ENCODE data around the gene ECE2.

The ECE2 gene

DNA sequence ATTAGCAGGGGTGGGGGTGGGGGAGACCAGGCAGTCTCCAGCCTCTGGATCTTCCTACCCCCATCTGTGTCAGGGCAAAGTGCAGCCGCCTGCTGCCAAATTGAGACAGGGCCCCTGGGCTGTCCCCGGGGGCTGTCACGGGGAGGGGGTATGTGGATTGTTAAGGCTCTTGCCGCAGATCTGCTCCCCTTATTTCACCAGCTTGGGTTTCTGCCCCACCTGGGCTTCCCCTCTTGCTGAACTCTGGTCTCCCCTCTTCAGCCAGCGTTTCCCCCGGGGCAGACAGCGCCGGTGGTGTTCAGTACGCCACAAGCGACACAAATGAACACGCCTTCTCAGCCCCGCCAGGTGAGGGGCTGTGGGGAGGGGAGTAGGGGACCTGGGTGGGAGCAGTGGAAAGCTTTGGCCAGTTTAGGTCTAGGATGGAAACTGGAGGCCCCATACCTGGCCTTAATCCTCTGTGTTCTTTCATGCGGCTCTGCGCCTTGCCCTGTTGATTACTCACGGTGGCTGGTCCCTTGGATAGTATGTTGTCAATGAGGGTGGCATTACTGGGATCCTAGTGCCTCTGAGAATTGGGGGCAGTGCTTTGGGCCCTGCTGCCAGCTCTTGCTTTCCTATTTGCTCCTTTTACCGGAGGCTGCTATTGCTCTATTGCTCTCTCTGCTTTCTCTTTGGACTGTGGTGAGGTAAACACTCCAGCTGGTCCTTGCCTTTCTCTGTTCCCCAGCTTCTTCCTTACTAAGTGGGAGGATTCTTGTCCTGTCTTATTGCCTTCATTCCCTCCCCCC, 40.2 kb downstream of the ECE2 start:
- no peak for DNase-seq

DNA sequence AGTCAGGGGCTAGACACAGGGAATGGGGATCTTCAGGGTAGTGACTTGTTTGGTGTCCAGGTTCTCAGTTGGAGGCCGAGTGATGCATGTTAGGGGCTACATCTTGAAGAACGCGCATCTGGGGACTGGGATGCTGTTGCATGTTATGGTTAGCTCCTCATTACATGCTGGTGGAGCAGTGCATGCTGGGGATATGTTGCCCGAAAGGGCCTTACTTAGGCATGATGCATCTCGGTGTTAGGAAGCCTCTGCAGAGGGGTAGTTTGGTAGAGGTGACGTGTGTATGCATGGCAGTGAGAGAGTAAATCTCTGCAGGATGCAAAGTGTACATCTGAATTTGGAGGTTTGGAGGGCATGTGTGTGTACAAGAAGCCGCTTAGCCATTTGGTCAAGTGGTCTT, 41.0 kb downstream of the ECE2 start:
- no peak for DNase-seq

DNA sequence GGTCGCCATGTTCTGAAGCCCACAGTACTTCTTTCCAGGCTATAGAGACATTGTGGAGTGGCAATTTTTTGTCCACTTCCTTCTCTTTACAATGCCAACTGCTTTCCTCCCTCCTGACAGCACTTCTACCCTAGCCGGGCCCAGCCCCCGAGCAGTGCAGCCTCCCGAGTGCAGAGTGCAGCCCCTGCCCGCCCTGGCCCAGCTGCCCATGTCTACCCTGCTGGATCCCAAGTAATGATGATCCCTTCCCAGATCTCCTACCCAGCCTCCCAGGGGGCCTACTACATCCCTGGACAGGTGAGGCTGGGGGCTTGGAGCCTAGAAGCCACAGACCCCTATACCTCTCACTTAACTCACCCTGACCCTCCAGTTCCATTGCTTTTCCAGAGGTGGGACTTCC, 41.4 kb downstream of the ECE2 start:
- no peak for DNase-seq

DNA sequence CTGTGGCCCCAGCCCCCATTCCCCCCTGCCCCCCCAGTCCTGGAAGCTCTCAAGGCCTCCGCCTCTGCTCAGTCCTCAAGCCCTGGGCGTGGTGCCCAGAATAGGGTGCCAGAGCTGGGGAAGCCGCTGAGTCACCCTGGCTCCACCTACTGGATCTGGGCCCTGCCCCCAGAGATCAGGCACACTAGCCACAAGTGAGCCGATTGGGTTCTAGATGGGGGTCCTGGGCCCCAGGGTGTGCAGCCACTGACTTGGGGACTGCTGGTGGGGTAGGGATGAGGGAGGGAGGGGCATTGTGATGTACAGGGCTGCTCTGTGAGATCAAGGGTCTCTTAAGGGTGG, 44.3 kb downstream of the ECE2 start:
- DNase-seq, result no peak

DNA sequence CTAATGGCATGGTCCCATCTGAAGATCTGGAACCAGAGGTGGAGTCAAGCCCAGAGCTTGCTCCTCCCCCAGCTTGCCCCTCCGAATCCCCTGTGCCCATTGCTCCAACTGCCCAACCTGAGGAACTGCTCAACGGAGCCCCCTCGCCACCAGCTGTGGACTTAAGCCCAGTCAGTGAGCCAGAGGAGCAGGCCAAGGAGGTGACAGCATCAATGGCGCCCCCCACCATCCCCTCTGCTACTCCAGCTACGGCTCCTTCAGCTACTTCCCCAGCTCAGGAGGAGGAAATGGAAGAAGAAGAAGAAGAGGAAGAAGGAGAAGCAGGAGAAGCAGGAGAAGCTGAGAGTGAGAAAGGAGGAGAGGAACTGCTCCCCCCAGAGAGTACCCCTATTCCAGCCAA, 45.8 kb downstream of the ECE2 start:
- DNase-seq, result no peak

DNA sequence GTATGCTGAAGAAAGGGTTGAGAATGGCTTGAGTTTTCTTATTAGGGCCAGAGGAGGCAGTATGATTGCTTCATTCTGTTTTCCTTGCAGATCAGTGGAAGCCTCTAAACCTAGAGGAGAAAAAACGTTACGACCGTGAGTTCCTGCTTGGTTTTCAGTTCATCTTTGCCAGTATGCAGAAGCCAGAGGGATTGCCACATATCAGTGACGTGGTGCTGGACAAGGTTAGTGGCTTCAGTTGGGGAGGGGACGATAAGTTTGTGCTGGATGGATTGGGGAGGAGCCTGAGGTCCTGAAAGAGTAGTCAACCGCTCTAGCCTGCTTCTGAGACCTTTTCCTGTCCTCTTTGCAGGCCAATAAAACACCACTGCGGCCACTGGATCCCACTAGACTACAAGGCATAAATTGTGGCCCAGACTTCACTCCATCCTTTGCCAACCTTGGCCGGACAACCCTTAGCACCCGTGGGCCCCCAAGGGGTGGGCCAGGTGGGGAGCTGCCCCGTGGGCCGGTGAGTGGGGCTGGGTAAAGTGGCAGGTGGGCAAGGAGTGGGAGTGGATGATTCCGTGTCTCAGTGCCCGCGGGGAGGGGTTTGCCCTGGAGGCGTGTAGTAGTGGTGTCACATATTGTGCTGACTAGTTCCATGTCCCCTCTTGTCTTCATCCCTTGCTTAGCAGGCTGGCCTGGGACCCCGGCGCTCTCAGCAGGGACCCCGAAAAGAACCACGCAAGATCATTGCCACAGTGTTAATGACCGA, 47.1 kb downstream of the ECE2 start:
- DNase-seq, result no peak

DNA sequence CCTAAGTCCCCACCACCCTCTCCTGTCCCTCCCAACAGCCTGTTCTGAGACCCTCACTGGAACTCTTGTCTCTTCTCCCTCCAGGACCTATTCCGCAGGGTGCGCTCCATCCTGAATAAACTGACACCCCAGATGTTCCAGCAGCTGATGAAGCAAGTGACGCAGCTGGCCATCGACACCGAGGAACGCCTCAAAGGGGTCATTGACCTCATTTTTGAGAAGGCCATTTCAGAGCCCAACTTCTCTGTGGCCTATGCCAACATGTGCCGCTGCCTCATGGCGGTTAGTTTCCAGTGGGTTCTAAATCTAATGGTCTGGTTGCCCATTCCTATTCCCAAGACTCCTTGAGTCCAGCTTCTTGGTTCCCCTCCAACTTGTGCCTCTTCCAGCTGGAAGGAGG, 47.9 kb downstream of the ECE2 start:
- DNase-seq, result no peak

DNA sequence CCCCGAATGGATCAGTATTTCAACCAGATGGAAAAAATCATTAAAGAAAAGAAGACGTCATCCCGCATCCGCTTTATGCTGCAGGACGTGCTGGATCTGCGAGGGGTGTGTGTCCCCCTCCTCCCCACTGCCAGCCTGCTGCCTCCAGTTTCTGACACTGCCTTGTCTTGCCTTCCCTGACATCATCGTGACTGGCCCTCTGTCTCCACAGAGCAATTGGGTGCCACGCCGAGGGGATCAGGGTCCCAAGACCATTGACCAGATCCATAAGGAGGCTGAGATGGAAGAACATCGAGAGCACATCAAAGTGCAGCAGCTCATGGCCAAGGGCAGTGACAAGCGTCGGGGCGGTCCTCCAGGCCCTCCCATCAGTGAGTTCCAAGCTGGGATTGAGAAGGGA, 49.4 kb downstream of the ECE2 start:
- no peak for DNase-seq

DNA sequence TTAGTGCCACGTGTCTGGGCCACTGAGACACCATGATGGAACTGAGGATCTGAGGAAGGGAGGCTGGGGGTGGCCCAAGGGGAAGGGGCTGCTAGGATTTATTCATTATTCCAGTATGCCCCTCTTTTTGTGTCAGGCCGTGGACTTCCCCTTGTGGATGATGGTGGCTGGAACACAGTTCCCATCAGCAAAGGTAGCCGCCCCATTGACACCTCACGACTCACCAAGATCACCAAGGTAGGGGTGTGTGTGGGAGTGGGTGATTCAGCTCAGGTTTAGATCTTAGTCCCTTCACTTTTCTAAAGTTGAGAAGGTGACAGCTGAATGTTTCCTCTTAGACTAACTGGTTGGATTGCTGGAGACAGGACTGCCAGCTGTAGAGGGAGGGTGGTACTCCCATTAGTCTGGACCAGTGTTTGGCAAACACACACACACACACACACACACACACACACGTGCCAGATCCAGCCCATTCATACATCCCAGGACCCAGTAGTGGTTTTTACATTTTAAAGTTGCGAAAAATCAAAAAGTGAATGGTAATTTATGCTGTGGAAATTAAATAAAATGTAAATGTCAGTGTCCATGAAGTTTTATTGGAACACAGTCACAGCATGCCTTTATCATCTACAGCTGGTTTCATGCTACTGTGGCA, 50.0 kb downstream of the ECE2 start:
- DNase-seq, result no peak

DNA sequence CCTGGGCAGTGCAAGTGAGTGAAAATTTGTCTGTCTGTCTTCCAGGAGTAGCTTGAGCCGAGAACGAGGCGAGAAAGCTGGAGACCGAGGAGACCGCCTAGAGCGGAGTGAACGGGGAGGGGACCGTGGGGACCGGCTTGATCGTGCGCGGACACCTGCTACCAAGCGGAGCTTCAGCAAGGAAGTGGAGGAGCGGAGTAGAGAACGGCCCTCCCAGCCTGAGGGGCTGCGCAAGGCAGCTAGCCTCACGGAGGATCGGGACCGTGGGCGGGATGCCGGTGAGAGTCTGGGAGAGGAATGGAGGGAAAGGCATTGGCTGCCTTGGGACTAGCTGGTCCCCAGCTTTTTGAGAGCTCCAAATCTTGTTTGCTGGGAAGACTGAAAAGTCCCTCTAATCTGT, 51.3 kb downstream of the ECE2 start:
- DNase-seq, result no peak

DNA sequence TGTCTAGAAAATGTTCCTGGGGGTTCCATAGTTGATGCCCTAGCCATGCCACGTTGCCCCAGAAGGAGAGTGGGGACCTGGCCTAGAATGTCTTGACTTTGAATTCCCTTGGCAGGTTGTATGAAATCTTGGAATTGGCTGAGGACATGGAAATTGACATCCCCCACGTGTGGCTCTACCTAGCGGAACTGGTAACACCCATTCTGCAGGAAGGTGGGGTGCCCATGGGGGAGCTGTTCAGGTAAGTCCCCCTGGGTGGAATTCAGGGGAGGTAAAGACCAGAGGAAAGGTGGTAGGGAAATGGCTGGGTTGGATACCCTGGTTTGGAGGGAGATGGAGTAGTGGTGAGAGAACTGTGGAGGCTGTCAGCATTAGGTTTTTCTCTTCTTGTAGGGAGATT, 52.7 kb downstream of the ECE2 start:
- no peak for DNase-seq

DNA sequence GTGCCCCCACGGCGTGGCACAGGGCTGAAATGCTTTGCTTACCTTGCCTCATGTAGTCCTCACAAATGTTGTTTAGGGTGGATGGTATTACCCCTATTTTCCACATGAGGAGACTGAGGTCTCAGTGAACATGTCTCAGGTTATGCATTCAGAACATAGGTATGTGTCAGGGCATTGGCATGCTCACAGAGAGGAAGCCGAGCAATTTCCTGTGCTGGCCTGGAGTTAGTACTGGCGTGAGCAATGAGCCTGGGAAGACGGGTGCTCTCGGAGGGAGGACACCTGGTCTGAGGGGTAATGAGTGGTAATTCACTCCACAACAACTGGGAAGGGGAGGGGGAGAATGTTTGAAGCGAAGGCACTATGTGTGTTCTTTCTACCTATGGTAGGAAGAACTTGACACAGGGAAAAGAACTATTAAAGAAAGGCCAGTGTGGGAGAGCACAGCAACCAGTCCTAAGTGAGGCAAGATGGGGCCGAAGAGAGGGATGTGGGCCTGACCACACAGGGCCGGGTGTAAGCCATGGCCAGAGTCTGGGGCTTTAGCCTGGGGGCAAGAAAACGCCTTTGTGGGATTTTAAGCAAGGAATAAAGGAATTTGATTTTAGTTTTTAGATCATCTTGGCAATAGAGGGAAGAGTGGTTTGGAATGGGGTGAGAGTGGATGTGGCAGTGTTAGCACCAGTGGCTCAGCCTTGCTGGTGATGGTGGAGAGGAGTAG, 56.7 kb downstream of the ECE2 start:
- DNase-seq, result no peak

DNA sequence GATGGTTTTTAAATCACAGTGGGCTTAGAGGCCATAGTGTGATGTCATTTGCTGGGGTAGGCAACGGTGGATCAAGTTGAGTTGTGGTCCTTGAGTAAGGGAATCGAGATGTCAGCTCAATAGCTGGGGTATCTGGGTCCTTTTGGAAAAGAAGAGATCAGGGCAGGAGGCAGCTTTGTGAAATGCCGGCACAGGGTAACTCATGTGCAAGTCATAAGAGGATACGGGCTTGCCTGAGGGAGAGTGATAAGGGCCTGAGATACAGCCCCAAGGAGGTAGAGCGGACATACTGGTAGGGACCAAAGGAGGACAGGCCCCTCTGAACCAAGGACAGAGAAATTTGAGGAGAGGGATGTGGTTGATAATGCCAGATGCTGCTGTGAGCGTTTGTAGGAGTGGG, 57.4 kb downstream of the ECE2 start:
- DNase-seq, result no peak

DNA sequence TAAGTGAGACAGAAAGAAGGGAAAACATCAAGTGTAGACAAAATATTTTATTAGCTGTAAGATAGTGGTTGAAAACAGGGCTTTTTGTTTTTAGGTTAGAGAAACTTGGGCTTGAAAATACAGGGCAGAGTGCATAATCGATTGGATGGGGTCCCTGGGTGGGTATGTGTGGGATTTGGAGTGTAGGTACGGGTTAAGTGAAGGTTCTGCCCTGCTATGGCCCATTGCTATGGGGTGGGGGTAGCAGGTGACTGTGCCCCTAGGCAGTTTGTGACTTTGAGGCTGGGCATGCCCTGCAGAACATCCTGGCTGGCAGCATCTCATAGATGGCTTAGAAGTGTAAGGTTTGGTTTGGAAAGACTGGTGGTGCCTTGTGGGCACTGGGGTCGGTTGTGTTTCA, 57.9 kb downstream of the ECE2 start:
- no peak for DNase-seq

DNA sequence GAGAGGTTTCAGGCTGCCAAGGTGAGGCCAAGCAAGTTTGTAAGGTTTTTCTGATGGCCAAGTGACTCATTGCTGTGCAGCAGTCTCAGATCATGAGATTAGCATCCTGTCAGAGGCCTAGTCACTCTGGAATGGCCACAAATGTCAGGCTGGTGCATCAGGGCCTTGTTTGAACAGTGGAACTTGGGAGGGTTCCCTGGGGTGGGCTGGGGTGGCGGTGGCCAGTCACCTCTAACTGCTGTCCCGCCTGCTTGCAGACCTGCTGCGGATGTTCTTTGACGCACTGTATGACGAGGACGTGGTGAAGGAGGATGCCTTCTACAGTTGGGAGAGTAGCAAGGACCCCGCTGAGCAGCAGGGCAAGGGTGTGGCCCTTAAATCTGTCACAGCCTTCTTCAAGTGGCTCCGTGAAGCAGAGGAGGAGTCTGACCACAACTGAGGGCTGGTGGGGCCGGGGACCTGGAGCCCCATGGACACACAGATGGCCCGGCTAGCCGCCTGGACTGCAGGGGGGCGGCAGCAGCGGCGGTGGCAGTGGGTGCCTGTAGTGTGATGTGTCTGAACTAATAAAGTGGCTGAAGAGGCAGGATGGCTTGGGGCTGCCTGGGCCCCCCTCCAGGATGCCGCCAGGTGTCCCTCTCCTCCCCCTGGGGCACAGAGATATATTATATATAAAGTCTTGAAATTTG, 58.8 kb downstream of the ECE2 start:
- DNase-seq, result no peak

DNA sequence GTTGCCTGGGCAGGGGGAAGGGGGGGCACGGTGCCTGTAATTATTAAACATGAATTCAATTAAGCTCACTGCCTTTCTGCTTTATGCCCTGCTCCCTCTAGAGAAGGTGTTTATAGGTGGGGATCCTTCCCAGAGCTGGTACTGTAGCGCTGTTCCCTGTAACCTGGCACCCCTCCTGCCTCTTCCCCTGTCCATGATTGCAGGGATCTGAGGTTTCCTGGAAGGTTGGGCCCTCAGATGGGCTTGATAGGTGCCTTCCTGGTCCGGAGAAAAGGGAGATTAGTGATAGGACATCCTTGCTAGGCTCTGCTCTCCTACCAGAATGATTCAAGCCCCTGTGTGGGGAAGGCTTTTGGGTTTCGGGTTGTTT, 59.5 kb downstream of the ECE2 start:
- DNase-seq, result no peak

DNA sequence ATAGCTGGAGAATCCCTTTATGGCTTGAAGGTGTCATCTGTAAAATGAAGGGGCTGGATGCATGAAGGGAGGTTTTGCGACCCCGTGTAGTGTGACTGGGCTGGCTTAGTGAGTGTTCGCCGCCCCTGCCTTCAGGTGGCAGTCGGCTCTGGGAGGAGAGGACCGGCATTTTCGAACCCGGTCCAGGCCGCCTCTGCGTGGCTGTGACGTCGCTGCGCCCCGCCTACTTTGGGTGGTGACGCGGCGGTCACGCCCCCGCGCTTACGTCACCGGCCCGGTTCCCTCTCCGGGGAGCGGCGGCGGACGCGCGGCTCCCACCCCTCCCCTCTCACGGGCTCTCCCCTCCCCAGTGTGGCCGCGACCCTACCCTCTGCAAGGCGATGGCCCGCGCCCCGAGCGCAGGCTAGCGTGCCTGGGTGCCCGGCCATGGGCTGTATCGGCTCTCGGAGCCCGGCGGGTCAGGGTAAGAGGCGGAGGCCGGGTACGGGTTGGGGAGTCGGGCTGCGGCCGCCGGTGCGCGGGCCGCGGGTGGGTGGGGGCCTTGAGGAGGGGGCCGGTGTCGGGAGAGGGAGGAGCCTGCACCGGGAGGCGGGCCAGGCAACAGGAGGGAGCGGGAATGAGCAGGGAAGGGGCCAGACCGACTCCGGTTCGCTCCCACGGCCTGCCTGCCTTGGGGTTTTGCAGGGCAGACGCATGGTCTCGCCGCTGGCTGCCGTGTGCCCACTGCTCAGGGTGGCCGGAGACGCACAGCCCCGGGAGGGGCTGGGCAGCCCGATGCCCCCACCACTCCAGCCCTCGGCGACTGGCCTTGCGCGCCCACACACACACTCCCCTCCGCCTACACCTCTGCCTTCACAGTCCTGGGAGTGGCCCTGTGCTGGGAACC, 60.1 kb downstream of the ECE2 start:
- peak; percentile 89 to 94 for DNase-seq

DNA sequence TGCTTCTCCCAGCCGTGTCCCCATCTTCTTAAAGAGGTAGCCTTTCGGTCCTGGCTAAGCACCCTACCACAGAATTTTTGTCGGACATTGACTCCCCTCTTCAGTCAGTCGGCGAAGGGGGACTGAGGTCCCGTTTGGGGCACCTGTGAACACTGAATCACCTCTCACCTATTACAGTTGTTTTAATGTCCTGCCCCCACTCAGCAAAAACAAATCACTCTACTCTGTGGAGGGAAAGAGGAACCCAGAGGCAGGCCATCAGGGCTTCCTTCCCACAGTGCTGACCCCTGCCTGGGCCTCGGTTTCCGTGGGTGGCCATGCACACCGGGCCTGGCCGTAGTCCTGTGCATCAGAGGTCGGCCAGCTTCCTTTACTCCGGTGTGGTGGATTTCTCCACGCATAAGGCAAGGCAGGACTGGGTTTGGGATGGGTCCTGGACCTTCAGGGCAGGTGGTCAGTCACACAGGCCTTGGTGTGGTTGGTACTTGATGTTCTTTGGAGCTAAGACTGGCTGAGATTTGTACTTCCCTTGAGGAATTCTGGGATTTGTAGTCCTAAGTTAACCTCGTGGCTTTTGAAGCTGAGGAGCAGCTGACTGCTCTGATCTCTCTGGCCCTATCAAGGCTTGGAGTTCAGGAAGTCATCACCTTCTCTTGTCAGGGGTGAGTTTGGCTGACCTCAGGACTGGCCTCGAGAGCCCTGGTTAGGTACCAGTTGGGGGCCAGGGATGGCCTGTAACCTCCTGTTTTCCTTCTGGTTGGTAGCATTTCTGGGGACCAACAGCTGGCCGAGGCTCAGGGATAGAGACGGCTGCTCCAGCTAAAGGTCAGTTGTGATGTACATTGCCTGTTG, 61.0 kb downstream of the ECE2 start:
- no peak for DNase-seq

DNA sequence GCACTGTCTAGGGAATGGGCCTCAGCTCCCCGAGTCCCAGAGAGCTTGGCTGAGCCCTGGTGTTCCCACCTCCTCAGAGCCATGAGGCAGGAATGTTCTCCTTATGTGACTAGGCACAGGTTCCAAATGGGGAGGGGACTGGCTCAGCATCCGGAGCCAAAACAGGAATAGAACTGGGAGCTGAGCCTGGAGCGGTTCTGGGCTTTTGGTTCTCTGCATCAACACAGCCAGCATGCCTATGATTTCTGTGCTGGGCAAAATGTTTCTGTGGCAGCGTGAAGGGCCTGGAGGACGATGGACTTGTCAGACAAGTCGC, 61.5 kb downstream of the ECE2 start, which contains the start of gene FAM131A:
Gene FAM131A, plus strand, starts transcription at position 202 of the 316 bp plus-strand sequence. Its CDS starts 31 bp downstream, at position 233.
- no peak for DNase-seq

DNA sequence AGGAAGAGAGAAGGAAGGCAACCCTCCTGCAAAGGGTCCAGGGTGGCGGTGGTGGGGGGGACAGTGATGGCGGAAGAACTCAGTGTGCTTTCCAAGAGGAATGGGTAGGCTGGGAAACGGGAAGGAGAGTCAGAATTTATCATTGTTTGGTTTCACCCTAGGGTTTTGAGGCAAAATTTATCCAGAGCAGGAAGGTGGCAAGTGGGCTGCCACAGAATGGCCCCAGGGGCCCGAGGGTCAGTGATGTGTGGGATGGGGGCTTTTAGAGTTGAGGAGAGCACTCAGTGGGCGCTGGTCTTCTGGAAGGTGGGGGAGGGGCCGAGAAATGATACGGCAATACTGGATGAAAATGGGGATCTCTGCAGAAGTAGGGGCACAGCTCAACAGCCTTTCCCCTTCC, 62.2 kb downstream of the ECE2 start:
- no peak for DNase-seq

DNA sequence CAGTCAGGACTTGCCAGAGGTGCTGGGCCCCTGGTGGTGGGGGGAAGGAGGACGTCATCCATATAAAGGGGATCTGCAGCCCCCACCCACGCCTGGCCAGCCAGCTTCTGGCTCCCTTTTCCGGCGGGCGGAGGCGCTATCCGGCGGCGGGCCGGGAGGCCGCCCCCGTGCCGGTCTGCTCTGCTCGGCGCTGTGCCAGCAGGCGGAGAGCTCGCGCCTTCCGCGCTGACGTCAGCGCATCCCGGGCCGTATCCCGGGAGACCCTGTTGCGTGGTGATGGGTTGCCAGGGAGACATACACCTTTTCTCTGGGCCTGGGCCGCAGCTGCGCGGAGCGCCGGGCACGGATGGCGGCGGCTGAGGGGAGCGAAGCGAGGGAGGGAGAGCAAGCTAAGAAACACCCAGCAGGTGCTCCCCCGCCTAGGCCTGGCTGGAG, 62.7 kb downstream of the ECE2 start:
- DNase-seq, result no peak
